ENCODE measurements around the gene CFAP299. TPM values are rescaled to one million over a fixed set of nuclear protein-coding genes. Genes with fewer than 3 reads are reported as not detected.

CFAP299 gene
- total RNA-seq, 1 experiment from 2014 or later: not detected

DNA sequence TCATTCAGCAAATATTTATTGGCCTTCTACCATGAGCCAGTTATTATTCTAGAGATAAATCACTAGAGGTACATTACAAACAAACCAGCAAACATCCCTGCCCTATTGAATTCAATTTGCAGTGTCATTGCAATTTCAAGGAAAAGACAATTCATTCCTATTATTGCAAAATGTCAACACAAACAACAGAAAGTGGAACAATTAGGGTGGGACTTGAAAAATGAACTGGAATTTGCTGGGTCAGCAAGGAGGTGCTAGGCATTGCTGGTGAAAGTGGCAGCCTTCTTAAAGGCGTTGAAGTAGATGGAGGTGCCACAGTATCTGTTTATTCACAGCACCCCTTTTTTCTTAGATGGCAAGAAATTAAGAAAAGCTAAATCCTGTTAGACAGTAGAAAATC, 470.9 kb downstream of the CFAP299 start:
- no TSS peak for BruUV-seq (replicated peaks)
- TF ChIP-seq, protein P1, sequence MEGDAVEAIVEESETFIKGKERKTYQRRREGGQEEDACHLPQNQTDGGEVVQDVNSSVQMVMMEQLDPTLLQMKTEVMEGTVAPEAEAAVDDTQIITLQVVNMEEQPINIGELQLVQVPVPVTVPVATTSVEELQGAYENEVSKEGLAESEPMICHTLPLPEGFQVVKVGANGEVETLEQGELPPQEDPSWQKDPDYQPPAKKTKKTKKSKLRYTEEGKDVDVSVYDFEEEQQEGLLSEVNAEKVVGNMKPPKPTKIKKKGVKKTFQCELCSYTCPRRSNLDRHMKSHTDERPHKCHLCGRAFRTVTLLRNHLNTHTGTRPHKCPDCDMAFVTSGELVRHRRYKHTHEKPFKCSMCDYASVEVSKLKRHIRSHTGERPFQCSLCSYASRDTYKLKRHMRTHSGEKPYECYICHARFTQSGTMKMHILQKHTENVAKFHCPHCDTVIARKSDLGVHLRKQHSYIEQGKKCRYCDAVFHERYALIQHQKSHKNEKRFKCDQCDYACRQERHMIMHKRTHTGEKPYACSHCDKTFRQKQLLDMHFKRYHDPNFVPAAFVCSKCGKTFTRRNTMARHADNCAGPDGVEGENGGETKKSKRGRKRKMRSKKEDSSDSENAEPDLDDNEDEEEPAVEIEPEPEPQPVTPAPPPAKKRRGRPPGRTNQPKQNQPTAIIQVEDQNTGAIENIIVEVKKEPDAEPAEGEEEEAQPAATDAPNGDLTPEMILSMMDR (IDR thresholded peaks at IDR 0.05 in 2 of 3, conservative IDR thresholded peaks at IDR 0.05 in 1 of 3; ENCODE audit: borderline replicate concordance in 1 of 3, insufficient read depth in 1 of 3, low read depth in 2 of 3, low read length in 2 of 3): no peak
- TF ChIP-seq TCF7L2 (IDR thresholded peaks at IDR 0.05; ENCODE audit: borderline replicate concordance, extremely low read depth, insufficient read depth, insufficient read length) (no peak), EGR1 (IDR thresholded peaks at IDR 0.05; ENCODE audit: low read depth) (no peak), CEBPB (IDR thresholded peaks at IDR 0.05; ENCODE audit: low read depth) (no peak), FOSL1 (IDR thresholded peaks at IDR 0.05; ENCODE audit: low read depth) (no peak), SRF (IDR thresholded peaks at IDR 0.05; ENCODE audit: low read depth) (no peak), ZBTB33 (IDR thresholded peaks at IDR 0.05; ENCODE audit: extremely low read depth, insufficient replicate concordance, low read length) (no peak), EZH2phosphoT487 (IDR thresholded peaks at IDR 0.05; ENCODE audit: borderline replicate concordance) (no peak), ELF1 (IDR thresholded peaks at IDR 0.05; ENCODE audit: borderline replicate concordance, low read depth) (no peak), POLR2A (IDR thresholded peaks at IDR 0.05; ENCODE audit: borderline replicate concordance, extremely low read depth, insufficient read depth, insufficient read length) (no peak), SIN3A (IDR thresholded peaks at IDR 0.05; ENCODE audit: low read depth) (no peak)
- TF ChIP-seq, protein P2, sequence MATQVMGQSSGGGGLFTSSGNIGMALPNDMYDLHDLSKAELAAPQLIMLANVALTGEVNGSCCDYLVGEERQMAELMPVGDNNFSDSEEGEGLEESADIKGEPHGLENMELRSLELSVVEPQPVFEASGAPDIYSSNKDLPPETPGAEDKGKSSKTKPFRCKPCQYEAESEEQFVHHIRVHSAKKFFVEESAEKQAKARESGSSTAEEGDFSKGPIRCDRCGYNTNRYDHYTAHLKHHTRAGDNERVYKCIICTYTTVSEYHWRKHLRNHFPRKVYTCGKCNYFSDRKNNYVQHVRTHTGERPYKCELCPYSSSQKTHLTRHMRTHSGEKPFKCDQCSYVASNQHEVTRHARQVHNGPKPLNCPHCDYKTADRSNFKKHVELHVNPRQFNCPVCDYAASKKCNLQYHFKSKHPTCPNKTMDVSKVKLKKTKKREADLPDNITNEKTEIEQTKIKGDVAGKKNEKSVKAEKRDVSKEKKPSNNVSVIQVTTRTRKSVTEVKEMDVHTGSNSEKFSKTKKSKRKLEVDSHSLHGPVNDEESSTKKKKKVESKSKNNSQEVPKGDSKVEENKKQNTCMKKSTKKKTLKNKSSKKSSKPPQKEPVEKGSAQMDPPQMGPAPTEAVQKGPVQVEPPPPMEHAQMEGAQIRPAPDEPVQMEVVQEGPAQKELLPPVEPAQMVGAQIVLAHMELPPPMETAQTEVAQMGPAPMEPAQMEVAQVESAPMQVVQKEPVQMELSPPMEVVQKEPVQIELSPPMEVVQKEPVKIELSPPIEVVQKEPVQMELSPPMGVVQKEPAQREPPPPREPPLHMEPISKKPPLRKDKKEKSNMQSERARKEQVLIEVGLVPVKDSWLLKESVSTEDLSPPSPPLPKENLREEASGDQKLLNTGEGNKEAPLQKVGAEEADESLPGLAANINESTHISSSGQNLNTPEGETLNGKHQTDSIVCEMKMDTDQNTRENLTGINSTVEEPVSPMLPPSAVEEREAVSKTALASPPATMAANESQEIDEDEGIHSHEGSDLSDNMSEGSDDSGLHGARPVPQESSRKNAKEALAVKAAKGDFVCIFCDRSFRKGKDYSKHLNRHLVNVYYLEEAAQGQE (IDR thresholded peaks at IDR 0.05; ENCODE audit: low read depth): no peak
- TF ChIP-seq, protein P3, sequence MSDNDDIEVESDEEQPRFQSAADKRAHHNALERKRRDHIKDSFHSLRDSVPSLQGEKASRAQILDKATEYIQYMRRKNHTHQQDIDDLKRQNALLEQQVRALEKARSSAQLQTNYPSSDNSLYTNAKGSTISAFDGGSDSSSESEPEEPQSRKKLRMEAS (IDR thresholded peaks at IDR 0.05): no peak
- Histone ChIP-seq H3K27me3 (ENCODE audit: insufficient read depth, low read length) (peaks cover 9% of the 10 kb centered on the region; the same call in 1 of the 2 replicates), H3K9me2 (ENCODE audit: insufficient read depth) (no peaks in the 10 kb centered on the region), H2AFZ (ENCODE audit: low read depth, low read length, poor library complexity, severe bottlenecking) (no peak overlapping the region), H3K27ac (ENCODE audit: low read depth, low read length) (no peak overlapping the region), H4K20me1 (ENCODE audit: insufficient read depth) (no peaks in the 10 kb centered on the region), H3K79me2 (ENCODE audit: insufficient read depth, low read length) (no peaks in the 10 kb centered on the region), H3K36me3 (ENCODE audit: control insufficient read depth in 1 of 2, insufficient read depth in 2 of 2, low read length in 2 of 2) (no peaks in the 10 kb centered on the region), H3K9ac (ENCODE audit: low read length) (no peak overlapping the region), H3K4me1 (ENCODE audit: control insufficient read depth in 1 of 2, insufficient read depth in 2 of 2, low read length in 2 of 2) (no peaks in the 10 kb centered on the region), H3K4me3 (replicated peaks in 1 of 2; ENCODE audit: low read depth in 1 of 2, low read length in 2 of 2) (no peak overlapping the region), H3K9me3 (ENCODE audit: control insufficient read depth in 1 of 2, insufficient read depth in 1 of 2, low read depth in 1 of 2, low read length in 2 of 2) (no peaks in the 10 kb centered on the region), H3K4me2 (ENCODE audit: low read length) (no peak overlapping the region)
- ChIA-PET POLR2A (no interaction called here), RAD21 (ENCODE audit: low non-redundant PET in 1 of 2, low total read pairs in 2 of 2, uncharacterized antibody in 2 of 2, unreplicated experiment in 2 of 2) (no interaction called here), CTCF (no interaction called here)
- ATAC-seq (no peak), DNase-seq (ENCODE audit: low read depth, low spot score) (no peak)
- intact Hi-C loops (cut with micrococcal nuclease): no loop called here

All from HCT116 (cell line).